Activated naive CD8-positive, alpha-beta T cell treated with anti-CD3 and anti-CD28 coated beads, Interleukin-2, amount 10 ng/mL, durations not matched to agents 7 days and 5 days (primary cell): ENCODE measurements around the gene CEP112. TPM values are rescaled to one million over a fixed set of nuclear protein-coding genes. Genes with fewer than 3 reads are reported as not detected.

Experiments
- ATAC-seq: fragments of 150-1000 bp; cut with Tn5 transposase; one replicate; pipeline ENCODE4 v1.10.0; 2021; ENCODE audit warnings: low read depth, moderate library complexity
- POLR2A ChIA-PET: fragments of 350-600 bp; sonication (Branson Sonifier 250); formaldehyde crosslinking; loops from one replicate; lab custom pipeline; 2021; ENCODE audit warnings: antibody characterized with exemption; lab: Charles Lee
- DNase-seq: peaks from one replicate; pipeline ENCODE4 v3.0.0; 2021
- H3K27ac Mint-ChIP-seq: one replicate; pipeline ENCODE4 v1.8.0; 2022; ENCODE audit warnings: mild to moderate bottlenecking, mixed read lengths
- H3K27me3 Mint-ChIP-seq: one replicate; pipeline ENCODE4 v1.8.0; 2022; ENCODE audit warnings: mild to moderate bottlenecking, moderate library complexity, mixed read lengths
- H3K36me3 Mint-ChIP-seq: one replicate; pipeline ENCODE4 v1.8.0; 2021; ENCODE audit warnings: mild to moderate bottlenecking, mixed read lengths
- H3K4me1 Mint-ChIP-seq: one replicate; pipeline ENCODE4 v1.8.0; 2021; ENCODE audit warnings: mixed read lengths
- H3K4me3 Mint-ChIP-seq: one replicate; pipeline ENCODE4 v1.8.0; 2022; ENCODE audit warnings: mild to moderate bottlenecking, moderate library complexity, mixed read lengths
- H3K9me3 Mint-ChIP-seq: one replicate; pipeline ENCODE4 v1.8.0; 2021; ENCODE audit warnings: mixed read lengths
- total RNA-seq, 2 experiments: library from RNA; stranded (reverse); gene quantifications; one replicate each; pipeline ENCODE4 v1.2.3, GENCODE V29; 2021

Gene CEP112
- total RNA-seq, 2 experiments from 2014 or later: 2.1 to 3.8 TPM

GRCh38 chr17:65967372-65967771 lies 224.6 kb downstream of the CEP112 start:
- ATAC-seq: no peak
- H3K27me3 Mint-ChIP-seq: no peaks in the 10 kb centered on the region
- POLR2A ChIA-PET: no interaction called here
- H3K4me1 Mint-ChIP-seq: no peaks in the 10 kb centered on the region
- DNase-seq: no peak
- no peak overlapping the region for H3K27ac Mint-ChIP-seq
- H3K4me3 Mint-ChIP-seq: no peak overlapping the region
- no peaks in the 10 kb centered on the region for H3K36me3 Mint-ChIP-seq
- H3K9me3 Mint-ChIP-seq: peaks cover 6% of the 10 kb centered on the region

- POLR2A ChIA-PET: no interaction called here
- no peak for ATAC-seq
- Mint-ChIP-seq H3K4me1 (no peaks in the 10 kb centered on the region), H3K27ac (no peak overlapping the region), H3K4me3 (no peak overlapping the region), H3K9me3 (peaks cover 2% of the 10 kb centered on the region), H3K36me3 (no peaks in the 10 kb centered on the region), H3K27me3 (no peaks in the 10 kb centered on the region)
- no peak for DNase-seq
These were observed 225.7 kb downstream of the CEP112 start for GRCh38 chr17:65966072-65966695.

- H3K27ac Mint-ChIP-seq: no peak overlapping the region
- H3K27me3 Mint-ChIP-seq: no peaks in the 10 kb centered on the region
These were observed 228.8 kb downstream of the CEP112 start for GRCh38 chr17:65963179-65963578.

DNA sequence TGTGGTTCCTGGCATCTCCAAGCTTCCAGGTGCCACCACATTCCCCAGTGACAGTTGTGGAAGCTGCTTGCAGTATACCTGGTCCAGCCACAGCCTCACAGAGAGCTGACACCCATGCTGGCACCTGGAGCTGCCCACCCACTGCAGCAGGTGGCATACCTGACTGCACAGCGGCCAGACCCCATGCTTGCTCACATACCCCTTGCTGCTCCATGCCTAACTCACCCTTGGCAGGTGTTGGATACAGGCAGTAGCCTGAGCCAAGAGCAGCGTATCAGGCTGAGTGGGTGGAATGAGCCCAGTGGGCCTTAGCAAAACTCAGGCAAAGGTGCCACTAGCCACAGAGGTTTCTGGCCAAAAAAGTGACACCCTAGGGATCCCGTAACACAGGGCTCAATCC lies 232.3 kb downstream of the CEP112 start:
- no peaks in the 10 kb centered on the region for H3K27me3 Mint-ChIP-seq
- no peak overlapping the region for H3K27ac Mint-ChIP-seq
- H3K9me3 Mint-ChIP-seq: peaks cover 2% of the 10 kb centered on the region
- H3K4me1 Mint-ChIP-seq: no peaks in the 10 kb centered on the region
- ATAC-seq (no peak), DNase-seq (no peak)
- H3K4me3 Mint-ChIP-seq: no peak overlapping the region
- POLR2A ChIA-PET: no interaction called here
- no peaks in the 10 kb centered on the region for H3K36me3 Mint-ChIP-seq

More at GRCh38 chr17:65963179-65963578, 228.8 kb downstream of the CEP112 start:
- POLR2A ChIA-PET: no interaction called here
- ATAC-seq (no peak), DNase-seq (no peak)
- Mint-ChIP-seq H3K4me3 (no peak overlapping the region), H3K4me1 (no peaks in the 10 kb centered on the region), H3K36me3 (no peaks in the 10 kb centered on the region), H3K9me3 (peaks cover 2% of the 10 kb centered on the region)

- Mint-ChIP-seq H3K27ac (no peak overlapping the region), H3K4me3 (no peak overlapping the region), H3K36me3 (no peaks in the 10 kb centered on the region), H3K9me3 (peaks cover 4% of the 10 kb centered on the region), H3K27me3 (no peaks in the 10 kb centered on the region), H3K4me1 (no peaks in the 10 kb centered on the region)
- ATAC-seq: no peak
- no peak for DNase-seq
- POLR2A ChIA-PET: no interaction called here
These were observed 235.1 kb downstream of the CEP112 start for GRCh38 chr17:65956814-65957213.

GRCh38 chr17:65954148-65954449 lies 237.8 kb downstream of the CEP112 start:
- no peaks in the 10 kb centered on the region for H3K36me3 Mint-ChIP-seq
- ATAC-seq: no peak
- peaks cover 4% of the 10 kb centered on the region for H3K9me3 Mint-ChIP-seq
- peaks cover 6% of the 10 kb centered on the region for H3K27me3 Mint-ChIP-seq
- POLR2A ChIA-PET: no interaction called here
- H3K4me1 Mint-ChIP-seq: no peaks in the 10 kb centered on the region
- no peak overlapping the region for H3K27ac Mint-ChIP-seq
- DNase-seq: no peak
- H3K4me3 Mint-ChIP-seq: no peak overlapping the region

DNA sequence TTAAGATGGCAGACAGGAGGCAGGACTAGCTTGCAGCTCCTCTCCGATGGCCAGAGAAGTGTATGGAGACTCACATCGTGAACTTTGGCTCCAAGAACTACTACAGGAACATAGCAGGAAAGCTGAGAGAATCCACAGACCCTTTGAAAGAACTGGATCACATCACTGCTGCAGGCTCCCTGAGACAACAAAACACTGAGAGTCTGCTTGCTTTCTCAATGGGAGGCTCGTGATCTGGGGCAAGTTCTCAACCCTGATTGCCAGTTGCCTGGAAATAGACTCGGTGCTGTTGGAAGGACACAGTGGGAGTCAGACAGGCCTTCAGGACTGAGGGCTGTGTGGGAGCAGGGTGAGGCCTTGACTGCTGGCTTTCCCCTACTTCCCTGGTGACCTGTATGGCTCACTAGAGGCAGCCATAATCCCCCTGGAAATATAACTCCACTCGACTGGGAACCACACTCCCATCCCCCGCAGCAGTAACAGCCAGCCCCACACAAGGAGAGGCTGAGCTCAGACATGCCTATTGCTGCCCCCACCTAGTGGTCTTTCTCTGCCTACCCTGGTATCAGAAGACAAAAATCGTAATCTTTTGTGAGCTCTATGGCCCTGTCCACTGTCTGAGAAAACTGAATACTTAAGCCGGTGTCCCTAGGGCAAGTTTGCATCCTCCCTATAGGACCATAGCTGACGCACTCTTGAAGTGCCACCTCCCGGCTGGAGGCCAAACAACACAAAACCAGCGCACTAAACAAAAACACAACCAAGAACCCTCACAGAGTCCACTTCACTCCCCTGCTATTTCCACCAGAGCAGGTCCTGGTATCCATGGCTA lies 238.4 kb downstream of the CEP112 start:
- Mint-ChIP-seq H3K27me3 (peaks cover 7% of the 10 kb centered on the region), H3K4me3 (no peak overlapping the region), H3K27ac (no peak overlapping the region), H3K4me1 (no peaks in the 10 kb centered on the region), H3K36me3 (no peaks in the 10 kb centered on the region), H3K9me3 (peaks cover 4% of the 10 kb centered on the region)
- POLR2A ChIA-PET: no interaction called here
- DNase-seq (no peak), ATAC-seq (no peak)

DNA sequence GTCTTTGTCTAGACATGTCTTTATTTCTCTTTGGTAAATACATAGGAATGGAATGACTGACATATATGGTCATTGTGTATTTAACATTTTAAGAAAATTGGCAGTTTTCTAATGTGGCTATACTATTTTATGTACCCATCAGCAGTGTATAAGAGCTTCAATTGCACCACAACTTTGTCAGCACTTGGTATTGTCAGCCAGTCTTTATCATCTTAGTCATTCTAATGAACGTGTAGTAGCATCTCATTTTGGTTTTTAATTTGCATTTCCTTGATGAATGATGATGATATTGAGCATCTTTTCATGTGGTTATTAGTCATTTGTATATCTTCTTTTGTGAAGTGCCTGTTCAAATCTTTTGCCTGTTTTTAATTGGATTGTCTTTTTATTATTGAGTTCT lies 239.3 kb downstream of the CEP112 start:
- Mint-ChIP-seq H3K9me3 (peaks cover 4% of the 10 kb centered on the region), H3K27me3 (peaks cover 7% of the 10 kb centered on the region), H3K36me3 (no peaks in the 10 kb centered on the region), H3K27ac (no peak overlapping the region), H3K4me1 (no peaks in the 10 kb centered on the region), H3K4me3 (no peak overlapping the region)
- ATAC-seq: no peak
- POLR2A ChIA-PET: no interaction called here
- no peak for DNase-seq

- no peak overlapping the region for H3K27ac Mint-ChIP-seq
- peaks cover 4% of the 10 kb centered on the region for H3K9me3 Mint-ChIP-seq
- no peaks in the 10 kb centered on the region for H3K4me1 Mint-ChIP-seq
- no peak overlapping the region for H3K4me3 Mint-ChIP-seq
- DNase-seq: no peak
- H3K36me3 Mint-ChIP-seq: no peaks in the 10 kb centered on the region
- POLR2A ChIA-PET: no interaction called here
- peaks cover 7% of the 10 kb centered on the region for H3K27me3 Mint-ChIP-seq
- no peak for ATAC-seq
These were observed 239.9 kb downstream of the CEP112 start for GRCh38 chr17:65952015-65952414.

DNA sequence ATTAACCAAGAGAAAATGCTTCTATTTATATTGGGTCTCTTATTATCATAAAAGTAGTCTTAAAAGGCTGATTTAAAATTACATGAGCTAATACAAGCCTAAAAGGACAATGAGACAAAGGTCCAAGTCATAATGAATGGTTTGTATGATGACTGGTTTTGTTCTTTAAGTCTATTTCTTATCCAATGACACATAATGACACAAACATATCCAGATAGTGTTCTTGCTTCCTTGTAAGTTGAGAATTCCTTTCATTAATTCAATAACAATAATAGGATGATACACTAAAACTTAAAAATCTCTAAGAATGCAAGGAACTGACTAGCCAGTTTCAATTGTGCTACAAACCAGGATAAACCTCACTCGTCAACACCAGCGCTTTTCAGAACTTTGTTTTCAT lies 244.1 kb downstream of the CEP112 start:
- Mint-ChIP-seq H3K36me3 (no peaks in the 10 kb centered on the region), H3K27ac (no peak overlapping the region), H3K9me3 (no peaks in the 10 kb centered on the region), H3K4me1 (no peaks in the 10 kb centered on the region), H3K4me3 (no peak overlapping the region), H3K27me3 (peaks cover 7% of the 10 kb centered on the region)
- DNase-seq (no peak), ATAC-seq (no peak)
- POLR2A ChIA-PET: no interaction called here

DNA sequence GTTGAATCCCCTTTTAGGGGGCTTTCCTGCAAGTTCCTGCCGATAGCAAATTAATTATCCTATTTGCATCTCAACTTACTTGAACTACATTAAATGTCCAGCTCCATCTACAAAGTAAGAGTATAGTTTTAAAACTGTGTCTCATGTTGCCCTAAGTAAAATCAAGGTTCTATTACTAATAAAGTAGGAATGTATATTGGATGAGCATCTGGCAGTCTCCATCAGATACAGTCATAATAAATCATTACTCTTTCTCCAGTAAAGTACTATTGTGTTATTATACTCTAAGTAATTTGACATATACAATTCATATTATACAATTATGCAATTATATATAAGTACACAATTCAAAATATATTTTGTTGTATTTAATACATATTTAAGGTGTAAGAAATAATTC lies 249.3 kb downstream of the CEP112 start:
- DNase-seq (no peak), ATAC-seq (no peak)
- no peaks in the 10 kb centered on the region for H3K27me3 Mint-ChIP-seq
- H3K4me3 Mint-ChIP-seq: no peak overlapping the region
- no peaks in the 10 kb centered on the region for H3K4me1 Mint-ChIP-seq
- no peaks in the 10 kb centered on the region for H3K9me3 Mint-ChIP-seq
- POLR2A ChIA-PET: no interaction called here
- H3K27ac Mint-ChIP-seq: no peak overlapping the region
- H3K36me3 Mint-ChIP-seq: no peaks in the 10 kb centered on the region

DNA sequence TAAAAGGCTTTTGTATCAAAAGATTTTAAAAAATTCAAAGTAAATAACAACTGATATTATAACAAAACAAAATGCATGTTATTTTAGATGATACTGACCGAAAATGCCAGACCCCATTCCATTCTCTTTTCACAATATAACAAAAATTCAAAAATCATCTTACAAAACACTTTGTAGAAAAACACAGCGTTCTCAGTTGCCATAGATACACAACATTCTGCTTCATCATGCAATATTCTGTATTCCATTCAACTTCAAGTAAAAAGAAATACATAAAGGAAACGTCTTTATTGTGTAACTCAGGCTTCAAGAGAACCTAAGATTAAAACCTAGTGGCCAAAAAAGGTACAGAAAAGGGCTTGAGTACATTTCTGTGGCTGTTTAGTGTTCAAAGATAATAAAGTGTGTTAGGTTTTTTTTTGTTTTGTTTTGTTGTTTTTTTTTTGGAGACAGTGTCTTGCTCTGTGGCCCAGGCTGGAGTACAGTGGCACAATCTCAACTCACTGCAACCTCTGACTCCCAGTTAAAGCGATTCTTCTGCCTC lies 250.5 kb downstream of the CEP112 start:
- no peaks in the 10 kb centered on the region for H3K36me3 Mint-ChIP-seq
- H3K9me3 Mint-ChIP-seq: no peaks in the 10 kb centered on the region
- no peaks in the 10 kb centered on the region for H3K27me3 Mint-ChIP-seq
- no peaks in the 10 kb centered on the region for H3K4me1 Mint-ChIP-seq
- ATAC-seq (no peak), DNase-seq (no peak)
- POLR2A ChIA-PET: no interaction called here
- no peak overlapping the region for H3K27ac Mint-ChIP-seq
- H3K4me3 Mint-ChIP-seq: no peak overlapping the region

DNA sequence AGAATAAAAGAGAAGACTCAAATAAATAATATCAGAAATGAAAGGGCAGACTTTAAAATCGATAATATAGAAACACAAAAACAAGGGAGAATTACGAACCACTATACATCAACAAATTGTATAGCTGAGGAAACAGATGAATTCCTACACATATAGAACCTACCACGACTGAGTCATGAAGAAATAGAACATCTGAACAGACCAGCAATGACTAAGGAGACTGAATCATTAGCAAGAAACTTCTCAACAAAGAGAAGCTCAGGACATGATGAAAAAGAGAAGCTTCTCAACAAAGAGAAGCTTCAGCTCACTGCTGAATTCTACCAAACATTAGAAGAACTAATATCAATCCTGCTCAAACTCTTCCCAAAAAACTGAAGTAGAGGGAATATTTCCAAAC lies 255.9 kb downstream of the CEP112 start:
- no peak overlapping the region for H3K4me3 Mint-ChIP-seq
- H3K27ac Mint-ChIP-seq: no peak overlapping the region
- ATAC-seq: no peak
- H3K36me3 Mint-ChIP-seq: no peaks in the 10 kb centered on the region
- H3K9me3 Mint-ChIP-seq: peaks cover 4% of the 10 kb centered on the region
- H3K27me3 Mint-ChIP-seq: peaks cover 2% of the 10 kb centered on the region
- POLR2A ChIA-PET: no interaction called here
- no peaks in the 10 kb centered on the region for H3K4me1 Mint-ChIP-seq
- DNase-seq: no peak

DNA sequence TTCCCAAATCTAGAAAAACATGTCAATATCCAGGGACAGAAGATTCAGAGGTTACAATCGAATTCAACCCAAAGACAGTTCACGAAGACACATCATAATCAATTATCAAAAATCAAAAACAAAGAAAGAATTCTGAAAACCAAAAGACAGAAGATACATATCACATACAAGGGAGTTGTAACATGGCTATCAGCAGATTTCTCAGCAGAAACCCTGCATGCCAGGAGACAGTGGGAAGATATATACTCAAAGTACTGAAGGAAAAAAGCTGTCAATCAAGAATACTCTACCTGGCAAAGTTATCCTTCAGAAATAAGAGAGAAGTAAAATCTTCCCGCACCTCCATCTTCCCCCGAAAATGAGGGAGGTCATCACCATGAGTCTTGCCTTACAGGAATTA lies 258.6 kb downstream of the CEP112 start:
- Mint-ChIP-seq H3K9me3 (peaks cover 4% of the 10 kb centered on the region), H3K27ac (no peak overlapping the region), H3K36me3 (no peaks in the 10 kb centered on the region), H3K4me1 (no peaks in the 10 kb centered on the region), H3K27me3 (peaks cover 2% of the 10 kb centered on the region), H3K4me3 (no peak overlapping the region)
- POLR2A ChIA-PET: no interaction called here
- no peak for ATAC-seq
- DNase-seq: no peak
